ENCODE results near the gene OR2A42.
"Not testable (repeated sequence)": the region's sequence is repeated elsewhere in the genome, so short reads cannot be mapped to it uniquely, and the experiment has no call there.

The OR2A42 gene

GRCh38 chr7:144219149-144219548, 20.3 kb downstream of the OR2A42 start:
- not testable (repeated sequence) for DNase-seq

- not testable (repeated sequence) for DNase-seq
These were observed 20.8 kb downstream of the OR2A42 start for GRCh38 chr7:144218581-144218980.

- not testable (repeated sequence) for DNase-seq
These were observed 22.2 kb downstream of the OR2A42 start for GRCh38 chr7:144217200-144217599.

- DNase-seq = not testable (repeated sequence)
These were observed 34.1 kb downstream of the OR2A42 start for GRCh38 chr7:144205306-144205705.

- DNase-seq = not testable (repeated sequence)
These were observed 36.3 kb downstream of the OR2A42 start for GRCh38 chr7:144203086-144203485.

GRCh38 chr7:144201978-144202377, 37.4 kb downstream of the OR2A42 start:
- DNase-seq = not testable (repeated sequence)

GRCh38 chr7:144198934-144199333, 40.5 kb downstream of the OR2A42 start:
- not testable (repeated sequence) for DNase-seq

- DNase-seq = not testable (repeated sequence)
These were observed 44.1 kb downstream of the OR2A42 start, which contains the start of gene ARHGEF35 for GRCh38 chr7:144195212-144195872. Gene ARHGEF35, minus strand, starts transcription at chr7:144195833. Its CDS starts 7,450 bp downstream, at chr7:144188383.

- not testable (repeated sequence) for DNase-seq
These were observed 45.0 kb downstream of the OR2A42 start for GRCh38 chr7:144194453-144194852.

GRCh38 chr7:144193782-144194181, 45.6 kb downstream of the OR2A42 start:
- not testable (repeated sequence) for DNase-seq

GRCh38 chr7:144188578-144189171, 50.7 kb downstream of the OR2A42 start:
- not testable (repeated sequence) for DNase-seq

GRCh38 chr7:144187848-144188247, 51.6 kb downstream of the OR2A42 start:
- not testable (repeated sequence) for DNase-seq

GRCh38 chr7:144183166-144183565, 56.2 kb downstream of the OR2A42 start, which contains the start of gene CTAGE4:
Gene CTAGE4, plus strand, starts transcription at chr7:144183466. Its CDS starts 38 bp downstream, at chr7:144183504.
- DNase-seq = not testable (repeated sequence)

GRCh38 chr7:144179165-144179479, 60.3 kb downstream of the OR2A42 start:
- not testable (repeated sequence) for DNase-seq

- not testable (repeated sequence) for DNase-seq
These were observed 60.8 kb downstream of the OR2A42 start for GRCh38 chr7:144178380-144179164.

Measured in NCI-H2029 (cell line).